Measurements from ENCODE around the gene RPL10A.

Gene RPL10A

GRCh38 chr6:35439308-35439707, 28.9 kb upstream of the RPL10A start:
- no peak for DNase-seq (ENCODE audit: extremely low read depth, low read depth)
- no peak for TF ChIP-seq CTCF (IDR thresholded peaks at IDR 0.05; ENCODE audit: low read depth, low read length)

GRCh38 chr6:35441205-35441604, 27.0 kb upstream of the RPL10A start:
- no peak for TF ChIP-seq CTCF (IDR thresholded peaks at IDR 0.05; ENCODE audit: low read depth, low read length)
- no peak for DNase-seq (ENCODE audit: extremely low read depth, low read depth)

- no peak for TF ChIP-seq CTCF (IDR thresholded peaks at IDR 0.05; ENCODE audit: low read depth, low read length)
- DNase-seq (ENCODE audit: extremely low read depth, low read depth): no peak
Measured at GRCh38 chr6:35441642-35442041, 26.6 kb upstream of the RPL10A start.

GRCh38 chr6:35442693-35443092, 25.5 kb upstream of the RPL10A start:
- TF ChIP-seq CTCF (IDR thresholded peaks at IDR 0.05; ENCODE audit: low read depth, low read length): no peak
- no peak for DNase-seq (ENCODE audit: extremely low read depth, low read depth)

GRCh38 chr6:35443341-35444030, 24.7 kb upstream of the RPL10A start:
- no peak for DNase-seq (ENCODE audit: extremely low read depth, low read depth)
- no peak for TF ChIP-seq CTCF (IDR thresholded peaks at IDR 0.05; ENCODE audit: low read depth, low read length)

GRCh38 chr6:35445691-35446090, 22.5 kb upstream of the RPL10A start:
- no peak for TF ChIP-seq CTCF (IDR thresholded peaks at IDR 0.05; ENCODE audit: low read depth, low read length)
- no peak for DNase-seq (ENCODE audit: extremely low read depth, low read depth)

GRCh38 chr6:35448191-35448590, 20.0 kb upstream of the RPL10A start:
- TF ChIP-seq CTCF (IDR thresholded peaks at IDR 0.05; ENCODE audit: low read depth, low read length): no peak
- no peak for DNase-seq (ENCODE audit: extremely low read depth, low read depth)
